Measurements from ENCODE around the gene NSMCE3.
"Not testable (repeated sequence)": the region's sequence is repeated elsewhere in the genome, so short reads cannot be mapped to it uniquely, and the experiment has no call there.

Gene NSMCE3

DNA sequence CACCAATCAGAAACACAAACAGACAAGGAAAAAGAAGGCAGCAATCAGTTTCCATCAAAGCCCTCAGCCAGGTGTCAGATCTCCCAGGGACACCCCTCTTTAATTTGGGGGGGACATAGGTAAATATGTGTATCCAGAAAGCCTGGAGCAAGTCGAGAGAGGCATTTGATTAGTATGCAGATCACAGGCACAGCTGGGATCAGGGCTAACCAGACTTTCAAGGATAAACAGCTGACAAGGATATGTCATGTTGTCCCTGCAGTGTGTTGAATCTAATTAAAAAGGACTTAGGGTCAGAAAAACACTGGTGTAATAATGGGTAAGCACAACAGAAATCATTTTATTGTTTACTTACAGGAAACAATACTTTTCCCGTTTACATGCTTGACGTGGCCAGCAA, 30.2 kb downstream of the NSMCE3 start:
- Histone ChIP-seq H3K4me3 (no peak overlapping the region), H3K27ac (no peak overlapping the region)
- no peak for DNase-seq (ENCODE audit: low spot score)
- TF ChIP-seq, protein P1, sequence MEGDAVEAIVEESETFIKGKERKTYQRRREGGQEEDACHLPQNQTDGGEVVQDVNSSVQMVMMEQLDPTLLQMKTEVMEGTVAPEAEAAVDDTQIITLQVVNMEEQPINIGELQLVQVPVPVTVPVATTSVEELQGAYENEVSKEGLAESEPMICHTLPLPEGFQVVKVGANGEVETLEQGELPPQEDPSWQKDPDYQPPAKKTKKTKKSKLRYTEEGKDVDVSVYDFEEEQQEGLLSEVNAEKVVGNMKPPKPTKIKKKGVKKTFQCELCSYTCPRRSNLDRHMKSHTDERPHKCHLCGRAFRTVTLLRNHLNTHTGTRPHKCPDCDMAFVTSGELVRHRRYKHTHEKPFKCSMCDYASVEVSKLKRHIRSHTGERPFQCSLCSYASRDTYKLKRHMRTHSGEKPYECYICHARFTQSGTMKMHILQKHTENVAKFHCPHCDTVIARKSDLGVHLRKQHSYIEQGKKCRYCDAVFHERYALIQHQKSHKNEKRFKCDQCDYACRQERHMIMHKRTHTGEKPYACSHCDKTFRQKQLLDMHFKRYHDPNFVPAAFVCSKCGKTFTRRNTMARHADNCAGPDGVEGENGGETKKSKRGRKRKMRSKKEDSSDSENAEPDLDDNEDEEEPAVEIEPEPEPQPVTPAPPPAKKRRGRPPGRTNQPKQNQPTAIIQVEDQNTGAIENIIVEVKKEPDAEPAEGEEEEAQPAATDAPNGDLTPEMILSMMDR (IDR thresholded peaks at IDR 0.05): no peak

DNA sequence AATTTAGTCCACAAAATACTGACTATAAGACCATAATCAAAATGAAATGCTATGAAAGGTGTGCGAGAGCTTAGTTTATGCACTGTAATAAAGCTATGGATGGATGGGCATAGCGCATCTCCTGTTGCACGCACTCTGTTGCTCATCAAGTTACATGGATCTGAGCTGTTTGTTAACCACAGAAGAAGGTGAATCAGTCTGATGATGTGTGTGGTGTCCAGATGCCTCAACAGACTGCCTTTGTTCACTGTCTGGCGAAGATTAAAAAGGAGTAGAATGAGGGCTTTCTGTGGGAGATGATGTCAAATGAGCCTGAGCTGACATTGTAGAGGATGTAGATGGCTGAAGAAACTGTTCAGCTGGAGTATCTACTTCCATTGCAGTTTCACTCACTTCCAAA, 36.1 kb downstream of the NSMCE3 start:
- no peak for DNase-seq (ENCODE audit: low spot score)
- no peak overlapping the region for H3K4me3 ChIP-seq

DNA sequence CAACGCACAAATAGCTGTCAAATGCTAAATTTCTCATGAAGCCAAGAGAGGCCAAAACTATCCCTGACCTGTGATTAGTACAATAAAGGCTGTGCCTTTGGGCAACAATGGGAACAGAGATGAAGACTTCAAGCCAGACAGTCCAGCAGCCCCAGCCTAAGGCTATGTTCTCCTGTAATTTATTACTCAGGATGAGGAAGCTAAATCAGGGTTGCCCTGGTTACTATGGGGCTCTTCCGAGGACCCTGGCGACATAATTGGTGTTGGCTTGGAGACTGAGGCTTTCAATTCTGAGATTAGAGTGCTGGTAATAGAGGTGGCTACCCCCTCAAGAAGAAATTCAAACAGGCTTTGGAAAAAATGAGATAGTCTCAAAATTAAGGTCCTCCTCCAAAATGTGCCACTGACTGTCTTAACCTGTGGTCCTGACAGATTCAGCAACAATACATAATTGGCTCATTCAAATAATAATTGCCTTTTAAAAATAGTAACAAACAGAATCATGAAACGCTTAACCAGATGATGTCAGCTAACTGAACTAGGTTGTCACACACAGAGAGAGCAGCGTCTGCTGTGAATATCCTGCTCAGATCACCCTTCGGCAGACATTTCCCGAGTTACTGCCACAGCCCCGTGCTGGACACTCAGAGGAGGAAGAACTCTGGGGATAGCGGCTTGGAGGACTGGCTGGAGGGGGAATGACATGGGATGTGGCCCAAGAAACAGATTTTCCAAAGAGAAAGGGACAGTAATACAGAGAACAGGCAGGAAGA, 43.0 kb downstream of the NSMCE3 start:
- Histone ChIP-seq H3K4me3 (no peak overlapping the region), H3K27ac (no peak overlapping the region)
- TF ChIP-seq, protein P1 (IDR thresholded peaks at IDR 0.05): no peak
- DNase-seq (ENCODE audit: low spot score): no peak

More for the DNA sequence above, 36.1 kb downstream of the NSMCE3 start:
- TF ChIP-seq, protein P1 (IDR thresholded peaks at IDR 0.05): no peak
- no peak overlapping the region for H3K27ac ChIP-seq

DNA sequence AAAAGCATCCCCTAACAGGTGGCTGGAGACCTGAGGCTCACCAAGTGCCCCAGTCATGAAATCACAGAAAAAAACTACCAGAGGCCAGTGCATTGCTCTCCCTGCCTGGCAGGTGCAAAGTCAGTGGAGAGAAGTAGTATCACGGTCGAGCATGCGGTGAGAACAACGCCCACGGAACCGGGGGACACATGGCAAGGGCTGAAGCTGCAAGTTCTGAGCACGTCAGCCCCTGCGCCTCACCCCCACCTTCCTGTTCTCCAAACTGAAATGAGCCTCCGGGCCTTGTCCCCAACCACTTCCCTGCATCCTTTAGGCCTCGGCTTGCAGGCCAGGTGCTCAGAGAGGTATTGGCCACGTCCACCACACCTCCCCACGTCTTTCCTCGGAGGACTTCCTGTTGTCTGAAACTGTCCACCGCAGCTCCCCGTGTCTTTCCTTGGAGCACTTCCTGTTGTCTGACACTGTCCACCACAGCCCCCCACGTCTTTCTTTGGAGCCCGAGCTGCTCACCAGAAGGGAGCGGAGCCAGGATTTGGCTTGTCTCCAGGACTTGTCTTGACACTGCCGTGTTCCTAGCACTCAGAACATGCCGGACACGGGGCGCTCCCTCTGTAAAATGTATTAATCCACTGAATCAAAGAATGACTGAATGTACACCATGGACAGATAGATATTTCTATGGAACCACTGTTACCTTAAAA, 43.9 kb downstream of the NSMCE3 start:
- TF ChIP-seq, protein P1 (IDR thresholded peaks at IDR 0.05): no peak
- Histone ChIP-seq H3K4me3 (no peak overlapping the region), H3K27ac (no peak overlapping the region)
- DNase-seq (ENCODE audit: low spot score): no peak

DNA sequence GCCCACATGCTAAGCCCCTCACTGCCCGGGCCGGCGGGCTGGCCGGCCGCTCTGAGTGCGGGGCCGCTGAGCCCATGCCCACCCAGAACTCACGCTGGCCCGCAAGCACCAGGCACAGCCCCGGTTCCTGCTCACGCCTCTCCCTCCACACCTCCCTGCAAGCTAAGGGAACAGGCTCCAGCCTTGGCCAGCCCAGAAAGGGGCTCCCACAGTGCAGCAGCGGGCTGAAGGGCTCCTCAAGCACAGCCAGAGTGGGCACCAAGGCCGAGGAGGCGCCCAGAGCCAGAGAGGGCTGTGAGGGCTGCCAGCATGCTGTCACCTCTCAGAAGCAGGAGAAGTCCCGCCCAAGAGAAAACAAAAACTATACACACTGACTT, 44.6 kb downstream of the NSMCE3 start:
- not testable (repeated sequence) for H3K4me3 ChIP-seq; DNase-seq (ENCODE audit: low spot score); H3K27ac ChIP-seq

DNA sequence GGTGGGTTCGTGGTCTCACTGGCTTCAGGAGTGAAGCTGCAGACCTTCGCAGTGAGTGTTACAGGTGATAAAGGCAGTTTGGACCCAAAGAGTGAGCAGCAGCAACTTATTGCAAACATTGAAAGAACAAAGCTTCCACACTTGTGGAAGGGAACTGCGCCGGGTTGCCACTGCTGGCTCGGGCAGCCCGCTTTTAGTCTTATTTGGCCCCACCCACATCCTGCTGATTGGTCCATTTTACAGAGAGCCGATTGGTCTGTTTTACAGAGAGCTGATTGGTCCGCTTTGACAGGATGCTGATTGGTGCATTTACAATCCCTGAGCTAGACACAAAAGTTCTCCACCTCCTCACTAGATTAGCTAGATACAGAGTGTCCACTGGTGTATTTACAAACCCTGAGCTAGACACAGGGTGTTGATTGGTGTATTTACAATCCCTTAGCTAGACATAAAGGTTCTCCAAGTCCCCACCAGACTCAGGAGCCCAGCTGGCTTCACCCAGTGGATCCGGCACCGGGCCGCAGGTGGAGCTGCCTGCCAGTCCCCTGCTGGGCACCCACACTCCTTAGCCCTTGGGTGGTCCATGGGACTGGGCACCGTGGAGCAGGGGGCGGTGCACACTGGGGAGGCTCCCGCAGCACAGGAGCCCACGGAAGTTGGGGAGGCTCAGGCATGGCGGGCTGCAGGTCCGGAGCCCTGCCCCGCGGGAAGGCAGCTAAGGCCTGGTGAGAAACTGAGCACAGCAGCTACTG, 45.2 kb downstream of the NSMCE3 start:
- H3K4me3 ChIP-seq; H3K27ac ChIP-seq; DNase-seq (ENCODE audit: low spot score): not testable (repeated sequence)

DNA sequence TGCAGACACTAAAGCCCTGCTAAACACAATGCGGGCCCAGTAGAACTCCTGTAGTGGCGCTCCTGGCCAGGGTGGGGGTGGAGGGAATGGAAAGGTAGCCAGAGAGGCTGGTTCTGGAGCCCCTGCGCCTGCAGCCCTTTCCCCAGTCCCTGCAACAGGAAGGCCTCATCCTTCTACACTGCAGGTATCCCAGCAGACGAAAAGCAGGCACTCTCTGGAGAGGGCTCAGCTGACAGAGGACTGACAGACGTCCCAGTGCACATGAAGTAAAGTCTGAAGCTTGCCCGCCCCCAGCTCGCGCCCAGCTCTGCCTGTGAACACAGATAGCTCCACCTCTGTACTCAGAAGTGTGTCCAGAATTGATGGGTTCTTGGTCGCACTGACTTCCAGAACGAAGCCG, 46.0 kb downstream of the NSMCE3 start:
- TF ChIP-seq, protein P1 (IDR thresholded peaks at IDR 0.05): no peak
- Histone ChIP-seq H3K4me3 (no peak overlapping the region), H3K27ac (no peak overlapping the region)
- no peak for DNase-seq (ENCODE audit: low spot score)
